ENCODE measurements around the gene MERTK. TPM values are rescaled to one million over a fixed set of nuclear protein-coding genes. Genes with fewer than 3 reads are reported as not detected.

The MERTK gene
- total RNA-seq, 1 donor from 2014 or later, result 21.6 TPM

GRCh38 chr2:112074506-112074905 is 176.1 kb downstream of the MERTK start:
- DNase-seq (ENCODE audit: low read depth in 2 of 2), result peak; percentile 23 to 40

- peak; percentile 17 to 79 for DNase-seq (ENCODE audit: low read depth in 2 of 2)
Measured at GRCh38 chr2:112075490-112076260, 177.3 kb downstream of the MERTK start.

- no peak for DNase-seq (ENCODE audit: low read depth in 2 of 2)
Measured at GRCh38 chr2:112077814-112078213, 179.4 kb downstream of the MERTK start.

Other genes with a start within 250 kb of the MERTK start
- 39.4 and 39.9 TPM in 2 replicates for gene ANAPC1, start 14.4 kb upstream of the MERTK start, total RNA-seq
- 24.2 and 32.3 TPM in 2 replicates for gene TMEM87B, start 156.7 kb downstream of the MERTK start, total RNA-seq
- 0.87 and 2.2 TPM in 2 replicates for gene FBLN7, start 239.8 kb downstream of the MERTK start, total RNA-seq

Data from lung microvascular endothelial cell (primary cell).